Pancreas (tissue), 10 donors: ENCODE data around the gene C10orf95. TPM values are rescaled to one million over a fixed set of nuclear protein-coding genes. Genes with fewer than 3 reads are reported as not detected.

Source experiments
- ATAC-seq, 4 donors: fragments of 200-7000 bp; cut with Tn5 transposase; one replicate each; pipeline versions ENCODE4 v1.8.0 to v1.9.1; 2020; ENCODE audit warnings: mild to moderate bottlenecking in 4 of 4, moderate library complexity in 4 of 4
- DNase-seq, 6 donors: peaks; one replicate each; pipeline ENCODE4 v3.0.0-alpha.2; 2020
- FAIRE-seq: peaks from 2 replicates; lab custom pipeline; 2012; peaks lifted over from hg19 to GRCh38; lab: Jason Lieb, UNC
- H3K27ac ChIP-seq, 4 donors: fragments of 200-600 bp; sonication (generic); 1 replicate in 3 of 4; 2 replicates in 1 of 4; pipeline versions ENCODE4 v1.5.0 to v1.8.0; 2020
- H3K27me3 ChIP-seq, 4 donors: fragments of 200-600 bp; one replicate each; pipeline ENCODE4 v1.8.0; 2021
- H3K36me3 ChIP-seq, 3 donors: fragments of 200-600 bp; sonication (generic) in 1 of 3; one replicate each; pipeline versions ENCODE4 v1.5.0 to v1.8.0; 2020 to 2021
- H3K4me1 ChIP-seq, 3 donors: fragments of 200-600 bp; one replicate each; pipeline ENCODE4 v1.8.0; 2021
- H3K4me3 ChIP-seq, 4 donors: fragments of 200-600 bp; sonication (generic) in 2 of 4; one replicate each; pipeline versions ENCODE4 v1.5.0 to v1.8.0; 2020 to 2021
- H3K9me3 ChIP-seq, 4 donors: fragments of 200-600 bp; one replicate each; pipeline ENCODE4 v1.8.0; 2021
- CTCF ChIP-seq, 4 donors: fragments of 200-600 bp; sonication (generic) in 3 of 4; IDR thresholded peaks; one replicate each; pipeline versions ENCODE4 v1.5.0 to v1.8.0; 2021; ENCODE audit warnings: antibody characterized with exemption in 4 of 4
- WGBS, 2 donors: extraction: QIAGEN DNeasy Blood & Tissue Kit; methylation state at CpG; one replicate each; pipeline ENCODE4 v1.1.7; 2013; 5-methylcytosine and 5-hydroxymethylcytosine counted together
- intact Hi-C, 3 donors: fragments of 100-400 bp; cut with DNase I; formaldehyde crosslinking; loops; one replicate each; pipeline versions ENCODE4 v1.11.1 to v1.14.2; 2022
- polyA plus RNA-seq, 2 donors: library from polyadenylated mRNA; stranded (reverse); fragments of 200-250 nt; gene quantifications; one replicate each; pipeline ENCODE4 v1.2.3, GENCODE V29; 2013
- total RNA-seq, 6 donors: library from RNA; stranded (reverse); fragmentation: NEBNext Ultra II Directional in 4 of 6; extraction: Animal tissue kit (Norgen Biotek cat#: 25700) in 4 of 6; gene quantifications; one replicate each; pipeline versions ENCODE4 v1.2.1 to v1.2.4, GENCODE V29; 2021 to 2023
- donor health status: healthy with polysubstance abuse.
- donor health status: DM: no; HTN: no; CAD: no; lungs with moderate emphysema.
- donor health status: DM: no; HTN: no; CAD: no.
- donor health status: control.
- donor health status: control.
- donor health status: Bipolar disorder and iron deficiency.
- donor health status: DM: yes; HTN: yes; CAD: no.
- donor health status: DM: no; HTN: no; CAD: no.
- donor health status: DM: no; HTN: no; CAD: no.
- donor health status: DM: yes; HTN: yes; CAD: no.

The C10orf95 gene
- total and polyA plus RNA-seq, 8 donors, result 0.37 to 1.2 (median 0.46) TPM

GRCh38 chr10:102416695-102417094, 34.6 kb downstream of the C10orf95 start:
- TF ChIP-seq CTCF (IDR thresholded peaks at IDR 0.05), result no peak
- DNase-seq (peak in 1 of 6 donors; percentile 71), FAIRE-seq (no peak), ATAC-seq (no peak)
- no peak overlapping the region for H3K27ac ChIP-seq
- no peaks in the 10 kb centered on the region for H3K36me3 ChIP-seq
- peaks cover 0 to 11% (median 0%) of the 10 kb centered on the region in 4 donors for H3K27me3 ChIP-seq
- intact Hi-C loops, result no loop called here
- peaks cover 0 to 13% (median 0%) of the 10 kb centered on the region in 3 donors for H3K4me1 ChIP-seq
- no peak overlapping the region for H3K4me3 ChIP-seq
- no peaks in the 10 kb centered on the region for H3K9me3 ChIP-seq
- WGBS, 2 donors, result 66 to 78% methylated on average over 18 to 20 of the region's 20 CpGs

- ATAC-seq (no peak), DNase-seq (peak in 1 of 6 donors; percentile 61), FAIRE-seq (no peak)
- H3K27ac ChIP-seq, result no peak overlapping the region
- no peak overlapping the region for H3K4me3 ChIP-seq
- H3K27me3 ChIP-seq, result peaks cover 0 to 14% (median 0%) of the 10 kb centered on the region in 4 donors
- H3K36me3 ChIP-seq, result no peaks in the 10 kb centered on the region
- WGBS, 2 donors, result 67 to 70% methylated on average over 9 of the region's 9 CpGs
- TF ChIP-seq CTCF (IDR thresholded peaks at IDR 0.05), result no peak
- no peaks in the 10 kb centered on the region for H3K9me3 ChIP-seq
- intact Hi-C loops, result no loop called here
- peaks cover 0 to 13% (median 0%) of the 10 kb centered on the region in 3 donors for H3K4me1 ChIP-seq
These were observed 35.1 kb downstream of the C10orf95 start for GRCh38 chr10:102416283-102416682.

GRCh38 chr10:102414749-102415148, 36.6 kb downstream of the C10orf95 start:
- intact Hi-C loops, result no loop called here
- Histone ChIP-seq H3K36me3 (no peaks in the 10 kb centered on the region), H3K9me3 (no peaks in the 10 kb centered on the region), H3K4me1 (peaks cover 0 to 7% (median 0%) of the 10 kb centered on the region in 3 donors), H3K27me3 (peaks cover 0 to 21% (median 2%) of the 10 kb centered on the region in 4 donors), H3K4me3 (no peak overlapping the region), H3K27ac (no peak overlapping the region)
- no peak for ATAC-seq
- 35 to 36% methylated on average over 15 to 20 of the region's 20 CpGs for WGBS, 2 donors
- FAIRE-seq, result no peak
- peak in 1 of 6 donors; percentile 70 for DNase-seq
- no peak for TF ChIP-seq CTCF (IDR thresholded peaks at IDR 0.05)

GRCh38 chr10:102413806-102414561, 37.4 kb downstream of the C10orf95 start:
- ATAC-seq (no peak), DNase-seq (peak in 2 of 6 donors; percentile 16 to 52), FAIRE-seq (no peak)
- intact Hi-C loops, result no loop called here
- 59 to 73% methylated on average over 16 of the region's 16 CpGs for WGBS, 2 donors
- Histone ChIP-seq H3K4me3 (no peak overlapping the region), H3K27ac (no peak overlapping the region), H3K27me3 (peaks cover 0 to 21% (median 2%) of the 10 kb centered on the region in 4 donors), H3K9me3 (no peaks in the 10 kb centered on the region), H3K36me3 (no peaks in the 10 kb centered on the region), H3K4me1 (peaks cover 0 to under 1% (median 0%) of the 10 kb centered on the region in 3 donors)
- no peak for TF ChIP-seq CTCF (IDR thresholded peaks at IDR 0.05)
